ENCODE results near the gene TMEM170B. TPM values are rescaled to one million over a fixed set of nuclear protein-coding genes. Genes with fewer than 3 reads are reported as not detected.

The TMEM170B gene
- total RNA-seq (10 to 100 TPM; 10.9 to 53.9 TPM), polyA plus RNA-seq (ENCODE audit: insufficient read length in 2 of 2) (10 to 100 TPM; 27.3 to 43.8 TPM)
- long read RNA-seq, donor 1, full-length matches to known transcripts: 7 of 7 reads
- long read RNA-seq, donor 1, partial matches to known transcripts: 0 of 7 reads
- long read RNA-seq, donor 1, other reads (novel, unspliced or antisense): 0 of 7 reads
- long read RNA-seq, donor 2, full-length matches to known transcripts: 7 of 7 reads
- long read RNA-seq, donor 2, partial matches to known transcripts: 0 of 7 reads
- long read RNA-seq, donor 2, other reads (novel, unspliced or antisense): 0 of 7 reads
- long read RNA-seq, donor 3, full-length matches to known transcripts: 11 of 11 reads
- long read RNA-seq, donor 3, partial matches to known transcripts: 0 of 11 reads
- long read RNA-seq, donor 3, other reads (novel, unspliced or antisense): 0 of 11 reads
- long read RNA-seq, donor 4, full-length matches to known transcripts: 2 of 2 reads
- long read RNA-seq, donor 4, partial matches to known transcripts: 0 of 2 reads
- long read RNA-seq, donor 4, other reads (novel, unspliced or antisense): 0 of 2 reads

DNA sequence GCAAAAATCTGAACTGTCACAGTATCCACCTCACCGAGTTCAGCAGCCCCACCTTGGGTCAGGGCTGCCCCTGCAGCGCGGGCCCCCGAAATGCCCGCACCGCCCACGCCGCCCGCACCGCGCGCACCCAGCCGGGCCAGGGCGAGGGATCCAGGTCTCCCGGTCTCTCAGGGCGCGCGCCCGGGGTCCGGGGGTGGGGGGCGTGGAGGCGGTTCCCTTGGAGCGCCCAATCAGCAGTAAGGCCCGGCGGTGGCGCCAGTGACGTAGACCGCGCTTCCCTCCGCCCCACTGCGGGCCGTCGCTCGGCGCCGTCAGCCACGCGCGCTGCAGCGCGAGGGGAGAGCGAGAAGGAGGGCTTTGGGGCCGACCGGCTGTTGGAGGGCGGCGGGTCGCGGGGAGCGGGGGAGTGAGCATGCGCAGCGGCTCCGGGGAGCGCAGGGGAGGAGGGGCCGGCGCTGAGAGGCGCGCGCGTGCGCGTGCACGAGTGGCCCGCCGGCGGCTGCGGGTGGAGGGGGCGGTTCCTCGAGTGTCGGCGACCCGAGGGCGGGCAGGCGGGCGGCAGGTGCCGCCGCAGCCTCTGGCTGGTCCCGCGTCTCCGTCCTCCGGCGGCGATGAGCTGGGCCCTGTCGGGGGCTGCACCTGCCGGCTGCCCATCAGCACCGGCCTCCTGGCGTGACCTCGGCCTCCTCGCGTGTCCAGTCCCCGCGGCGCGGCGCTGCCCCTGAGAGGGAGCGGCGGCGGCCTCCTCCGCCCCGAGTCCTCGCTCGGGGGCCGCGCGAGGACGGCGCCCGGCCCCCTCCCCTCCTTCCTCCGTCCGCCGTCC is at the start of gene TMEM170B:
Gene TMEM170B, plus strand, starts transcription at position 521 of the 823 bp plus-strand sequence. CDS start 529 bp downstream, outside the sequence.
- H3K36me3 ChIP-seq (ENCODE audit: control insufficient read depth, insufficient read depth, low read length): no peaks in the 10 kb centered on the region
- peak within 1 kb of the TSS; percentile 80 for H3K4me3 ChIP-seq (ENCODE audit: low read depth, low read length)
- H3K9me3 ChIP-seq (ENCODE audit: control insufficient read depth, insufficient read depth, low read length): no peaks in the 10 kb centered on the region
- H3K27me3 ChIP-seq (ENCODE audit: control insufficient read depth, insufficient read depth, low read length): no peaks in the 10 kb centered on the region
- under 1% methylated on average over 110 of the region's 110 CpGs for WGBS (ENCODE audit: insufficient coverage)
- DNase-seq (ENCODE audit: low read depth in 4 of 6, low spot score in 6 of 6): peak; percentile 89 to 99 (median 94)
- H3K27ac ChIP-seq (ENCODE audit: low read depth, low read length): peak within 1 kb of the TSS; percentile 73
- H3K4me1 ChIP-seq (ENCODE audit: control insufficient read depth, insufficient read depth, low read length): peaks cover 3% of the 10 kb centered on the region

GRCh38 chr6:11490996-11491395 is 46.6 kb upstream of the TMEM170B start:
- DNase-seq (ENCODE audit: low read depth in 4 of 6, low spot score in 6 of 6): no peak
- Histone ChIP-seq H3K9me3 (ENCODE audit: control insufficient read depth, insufficient read depth, low read length) (no peaks in the 10 kb centered on the region), H3K4me1 (ENCODE audit: control insufficient read depth, insufficient read depth, low read length) (peaks cover 4% of the 10 kb centered on the region), H3K27ac (ENCODE audit: low read depth, low read length) (no peak overlapping the region), H3K36me3 (ENCODE audit: control insufficient read depth, insufficient read depth, low read length) (no peaks in the 10 kb centered on the region), H3K4me3 (ENCODE audit: low read depth, low read length) (no peak overlapping the region), H3K27me3 (ENCODE audit: control insufficient read depth, insufficient read depth, low read length) (no peaks in the 10 kb centered on the region)
- WGBS (ENCODE audit: insufficient coverage): 84% methylated on average over 6 of the region's 6 CpGs

DNA sequence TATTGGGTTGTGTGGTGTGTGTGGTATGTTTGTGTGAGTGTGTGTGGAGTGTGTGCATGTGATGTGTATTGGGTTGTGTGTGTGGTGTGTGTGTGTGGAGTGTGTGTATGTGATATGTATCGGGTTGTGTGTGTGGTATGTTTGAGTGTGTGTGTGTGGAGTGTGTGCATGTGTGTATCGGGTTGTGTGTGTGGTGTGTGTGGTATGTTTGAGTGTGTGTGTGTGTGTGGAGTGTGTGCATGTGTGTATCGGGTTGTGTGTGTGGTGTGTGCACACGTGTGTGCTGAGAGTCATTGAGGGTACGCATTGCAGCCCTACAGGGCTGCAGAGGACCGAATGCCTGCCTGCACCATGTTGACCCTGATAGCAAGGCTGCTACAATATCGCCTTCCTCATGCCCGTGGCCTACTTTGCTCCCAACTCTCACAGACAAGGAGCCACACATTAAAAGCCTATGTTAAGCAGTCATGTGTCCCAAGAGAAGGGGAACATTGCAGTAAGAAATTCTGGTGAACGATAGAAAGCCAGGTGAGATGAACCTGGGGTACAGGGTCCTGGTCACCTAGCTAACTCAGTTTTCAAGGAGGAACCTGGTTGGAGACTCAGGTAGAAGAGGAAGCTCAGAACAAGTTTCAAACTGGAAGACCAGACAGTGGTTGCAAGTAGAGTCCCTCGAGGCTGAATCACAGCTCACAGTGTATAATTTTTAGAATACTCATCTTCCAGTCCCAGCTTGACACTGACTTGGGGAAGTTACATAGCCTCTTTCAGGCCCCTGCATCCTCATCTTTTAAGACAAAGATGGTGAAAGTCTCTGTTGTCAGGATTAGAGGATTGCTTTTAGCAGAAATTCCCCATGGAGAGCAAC is 45.7 kb upstream of the TMEM170B start:
- no peak overlapping the region for H3K4me3 ChIP-seq (ENCODE audit: low read depth, low read length)
- H3K9me3 ChIP-seq (ENCODE audit: control insufficient read depth, insufficient read depth, low read length): no peaks in the 10 kb centered on the region
- H3K36me3 ChIP-seq (ENCODE audit: control insufficient read depth, insufficient read depth, low read length): no peaks in the 10 kb centered on the region
- no peaks in the 10 kb centered on the region for H3K27me3 ChIP-seq (ENCODE audit: control insufficient read depth, insufficient read depth, low read length)
- 90% methylated on average over 7 of the region's 10 CpGs for WGBS (ENCODE audit: insufficient coverage)
- no peak for DNase-seq (ENCODE audit: low read depth in 4 of 6, low spot score in 6 of 6)
- H3K27ac ChIP-seq (ENCODE audit: low read depth, low read length): no peak overlapping the region
- H3K4me1 ChIP-seq (ENCODE audit: control insufficient read depth, insufficient read depth, low read length): peaks cover 4% of the 10 kb centered on the region

DNA sequence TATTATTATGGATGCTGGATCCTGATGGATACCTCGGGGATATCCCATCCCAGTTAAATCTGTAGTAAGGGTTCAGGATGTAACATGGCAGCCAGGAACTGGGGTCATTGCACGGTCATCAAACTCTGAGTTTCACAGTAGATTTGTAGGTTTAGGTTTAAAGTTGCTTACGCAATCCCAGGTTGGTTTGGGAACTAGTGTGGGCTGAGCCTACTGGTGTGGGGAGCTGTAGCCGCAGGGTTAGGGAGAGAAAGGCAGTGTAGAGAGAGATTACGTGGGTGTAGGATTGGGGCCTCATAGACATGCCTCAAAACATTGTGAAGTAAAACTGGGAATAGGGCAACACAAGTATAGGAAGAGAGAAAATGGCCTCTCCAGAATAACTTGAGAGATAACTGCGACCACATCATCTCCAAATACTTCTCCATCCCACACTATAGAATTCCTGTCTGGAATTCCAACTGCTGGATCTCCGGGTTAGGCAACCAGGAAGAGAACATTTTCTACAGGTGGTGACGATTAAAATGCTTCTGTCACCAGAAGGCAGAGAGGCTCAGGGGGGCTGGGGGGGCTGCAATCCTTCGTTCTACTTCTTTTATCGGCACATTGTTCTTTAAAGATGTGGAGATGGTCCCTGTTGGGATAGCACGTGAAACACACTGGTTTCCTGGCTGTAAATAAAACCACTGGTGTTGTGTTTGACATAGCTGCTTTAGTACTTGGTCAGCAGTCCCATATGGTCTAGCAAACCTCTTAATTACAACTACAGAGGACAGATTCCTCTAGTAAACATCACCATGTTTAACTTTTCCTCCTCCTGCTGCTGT is 44.9 kb upstream of the TMEM170B start:
- no peak for DNase-seq (ENCODE audit: low read depth in 4 of 6, low spot score in 6 of 6)
- Histone ChIP-seq H3K36me3 (ENCODE audit: control insufficient read depth, insufficient read depth, low read length) (no peaks in the 10 kb centered on the region), H3K4me1 (ENCODE audit: control insufficient read depth, insufficient read depth, low read length) (peaks cover 4% of the 10 kb centered on the region), H3K27ac (ENCODE audit: low read depth, low read length) (no peak overlapping the region), H3K4me3 (ENCODE audit: low read depth, low read length) (no peak overlapping the region), H3K27me3 (ENCODE audit: control insufficient read depth, insufficient read depth, low read length) (no peaks in the 10 kb centered on the region), H3K9me3 (ENCODE audit: control insufficient read depth, insufficient read depth, low read length) (no peaks in the 10 kb centered on the region)
- WGBS (ENCODE audit: insufficient coverage): 93% methylated on average over 5 of the region's 11 CpGs

DNA sequence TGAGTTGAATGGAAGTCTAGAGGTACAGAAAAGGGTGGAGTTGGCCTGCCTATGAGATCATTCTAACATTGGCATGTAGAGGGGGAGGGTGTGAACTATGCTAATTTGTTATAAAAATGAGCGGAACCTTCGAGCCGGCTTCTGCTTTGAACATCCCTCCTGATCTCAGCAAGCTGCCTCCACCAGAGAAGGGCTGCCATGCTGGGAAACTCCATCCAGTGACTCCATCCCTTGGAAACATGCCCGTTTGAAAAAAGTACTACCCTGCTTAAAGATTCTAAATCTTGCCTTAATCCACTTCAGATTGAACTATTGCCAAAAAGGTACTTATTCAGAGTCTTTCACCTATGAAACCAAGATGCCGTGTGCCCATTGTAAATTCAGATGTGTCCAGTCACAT is 43.6 kb upstream of the TMEM170B start:
- WGBS (ENCODE audit: insufficient coverage): 41% methylated on average over 4 of the region's 5 CpGs
- DNase-seq (ENCODE audit: low read depth in 4 of 6, low spot score in 6 of 6): no peak

GRCh38 chr6:11494786-11495564 is 42.6 kb upstream of the TMEM170B start:
- Histone ChIP-seq H3K9me3 (ENCODE audit: control insufficient read depth, insufficient read depth, low read length) (no peaks in the 10 kb centered on the region), H3K4me3 (ENCODE audit: low read depth, low read length) (no peak overlapping the region), H3K4me1 (ENCODE audit: control insufficient read depth, insufficient read depth, low read length) (peaks cover 4% of the 10 kb centered on the region), H3K27ac (ENCODE audit: low read depth, low read length) (no peak overlapping the region), H3K27me3 (ENCODE audit: control insufficient read depth, insufficient read depth, low read length) (no peaks in the 10 kb centered on the region), H3K36me3 (ENCODE audit: control insufficient read depth, insufficient read depth, low read length) (no peaks in the 10 kb centered on the region)
- WGBS (ENCODE audit: insufficient coverage): 54% methylated on average over 3 of the region's 6 CpGs
- peak in 2 of 6 donors; percentile 28 to 33 for DNase-seq (ENCODE audit: low read depth in 4 of 6, low spot score in 6 of 6)

More for the DNA sequence above, 43.6 kb upstream of the TMEM170B start:
- H3K27me3 ChIP-seq (ENCODE audit: control insufficient read depth, insufficient read depth, low read length): no peaks in the 10 kb centered on the region
- H3K4me1 ChIP-seq (ENCODE audit: control insufficient read depth, insufficient read depth, low read length): peaks cover 4% of the 10 kb centered on the region
- H3K9me3 ChIP-seq (ENCODE audit: control insufficient read depth, insufficient read depth, low read length): no peaks in the 10 kb centered on the region
- H3K27ac ChIP-seq (ENCODE audit: low read depth, low read length): no peak overlapping the region
- no peak overlapping the region for H3K4me3 ChIP-seq (ENCODE audit: low read depth, low read length)
- no peaks in the 10 kb centered on the region for H3K36me3 ChIP-seq (ENCODE audit: control insufficient read depth, insufficient read depth, low read length)

DNA sequence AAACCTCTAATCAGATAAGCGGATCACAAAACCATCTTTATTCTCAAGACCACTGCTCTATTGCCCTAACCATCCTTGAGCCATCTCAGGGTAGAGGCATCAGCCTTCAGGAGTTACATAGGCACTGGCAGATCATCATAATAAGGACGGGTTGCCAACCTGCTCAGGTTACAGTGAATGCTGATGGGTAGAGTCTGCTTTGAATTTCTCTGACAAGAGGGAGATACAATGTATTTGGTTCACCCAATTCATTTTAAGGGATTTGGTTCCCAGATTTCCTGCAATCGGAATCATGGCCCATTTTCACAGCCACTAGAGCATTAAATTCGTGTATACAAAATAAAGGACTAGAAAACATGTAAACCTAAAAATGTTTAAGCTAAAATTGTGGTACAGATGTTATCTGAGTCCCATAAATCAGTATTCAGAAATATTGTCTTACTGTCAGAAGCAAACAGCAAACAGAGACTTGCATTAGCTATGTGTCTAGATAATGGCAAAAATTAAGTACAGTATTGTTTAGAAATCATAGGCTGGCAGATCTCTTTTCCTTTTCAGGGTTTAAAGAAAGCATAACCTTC is 41.9 kb upstream of the TMEM170B start:
- Histone ChIP-seq H3K9me3 (ENCODE audit: control insufficient read depth, insufficient read depth, low read length) (no peaks in the 10 kb centered on the region), H3K4me1 (ENCODE audit: control insufficient read depth, insufficient read depth, low read length) (peaks cover 4% of the 10 kb centered on the region), H3K27me3 (ENCODE audit: control insufficient read depth, insufficient read depth, low read length) (no peaks in the 10 kb centered on the region), H3K27ac (ENCODE audit: low read depth, low read length) (no peak overlapping the region), H3K36me3 (ENCODE audit: control insufficient read depth, insufficient read depth, low read length) (no peaks in the 10 kb centered on the region), H3K4me3 (ENCODE audit: low read depth, low read length) (no peak overlapping the region)
- peak in 1 of 6 donors; percentile 25 for DNase-seq (ENCODE audit: low read depth in 4 of 6, low spot score in 6 of 6)
- WGBS (ENCODE audit: insufficient coverage): 89% methylated on average over 1 of the region's 4 CpGs

Measured in spinal cord (tissue), 10 donors.